WTC11 (cell line): ENCODE data around the gene TIMM21. TPM values are rescaled to one million over a fixed set of nuclear protein-coding genes. Genes with fewer than 3 reads are reported as not detected.

Experiments used
- ATAC-seq: fragments of 200-7000 bp; cut with Tn5 transposase; 2 replicates; pipeline ENCODE4 v1.10.0; 2021; ENCODE audit warnings: mild to moderate bottlenecking, moderate library complexity
- Bru-seq: library from RNA; stranded (reverse); fragments of 400-500 nt; gene quantifications from one replicate; lab custom pipeline; 2021; lab: Mats Ljungman, UMichigan
- CTCF ChIA-PET: fragments of 300-600 bp; sonication (Branson Sonifier 250); formaldehyde crosslinking; loops from one replicate; lab custom pipeline; 2021; ENCODE audit warnings: antibody characterized with exemption; lab: Charles Lee
- POLR2A ChIA-PET: fragments of 350-600 bp; sonication (Branson Sonifier 250); formaldehyde crosslinking; loops from one replicate; lab custom pipeline; 2021; ENCODE audit warnings: antibody characterized with exemption; lab: Charles Lee
- DNase-seq: peaks from one replicate; pipeline ENCODE4 v3.0.0; 2021; ENCODE audit warnings: low spot score
- H3K27ac Mint-ChIP-seq: 2 replicates; pipeline ENCODE4 v1.8.0; 2021; ENCODE audit warnings: mixed read lengths
- H3K27me3 Mint-ChIP-seq: 2 replicates; pipeline ENCODE4 v1.8.0; 2021; ENCODE audit warnings: low read depth, mild to moderate bottlenecking, moderate library complexity, mixed read lengths
- H3K36me3 Mint-ChIP-seq: 2 replicates; pipeline ENCODE4 v1.8.0; 2021; ENCODE audit warnings: mixed read lengths
- H3K4me1 Mint-ChIP-seq: 2 replicates; pipeline ENCODE4 v1.8.0; 2022; ENCODE audit warnings: mixed read lengths
- H3K4me3 Mint-ChIP-seq: 2 replicates; pipeline ENCODE4 v1.8.0; 2021; ENCODE audit warnings: mild to moderate bottlenecking, moderate library complexity, mixed read lengths
- H3K9me3 Mint-ChIP-seq: 2 replicates; pipeline ENCODE4 v1.8.0; 2021; ENCODE audit warnings: mixed read lengths
- AR ChIP-seq: fragments of 250-450 bp; sonication (Bioruptor Pico); IDR thresholded peaks from 2 replicates; pipeline ENCODE4 v1.9.0; 2021; ENCODE audit warnings: mild to moderate bottlenecking
- ARID4B ChIP-seq: sonication (generic); formaldehyde crosslinking; IDR thresholded peaks from 2 replicates; pipeline ENCODE4 v1.8.0; 2023; ENCODE audit warnings: missing genetic modification reagents, mild to moderate bottlenecking, borderline replicate concordance
- E2F5 ChIP-seq: sonication (generic); formaldehyde crosslinking; IDR thresholded peaks from 2 replicates; pipeline ENCODE4 v1.8.1; 2022; ENCODE audit warnings: mild to moderate bottlenecking, moderate library complexity, missing genetic modification reagents
- ERG ChIP-seq: fragments of 250-450 bp; sonication (Bioruptor Pico); IDR thresholded peaks from 2 replicates; pipeline ENCODE4 v1.8.0; 2021; ENCODE audit warnings: mild to moderate bottlenecking
- ESRRA ChIP-seq: sonication (generic); formaldehyde crosslinking; IDR thresholded peaks from 2 replicates; pipeline ENCODE4 v1.8.1; 2022; ENCODE audit warnings: mild to moderate bottlenecking, missing genetic modification reagents, borderline replicate concordance
- ETV6 ChIP-seq: sonication (generic); formaldehyde crosslinking; IDR thresholded peaks from 2 replicates; pipeline ENCODE4 v1.8.1; 2022; ENCODE audit warnings: mild to moderate bottlenecking, missing genetic modification reagents
- GABPB1 ChIP-seq: sonication (generic); formaldehyde crosslinking; IDR thresholded peaks from 2 replicates; pipeline ENCODE4 v1.8.1; 2023; ENCODE audit warnings: mild to moderate bottlenecking, missing genetic modification reagents
- JUN ChIP-seq: sonication (generic); formaldehyde crosslinking; IDR thresholded peaks from 2 replicates; pipeline ENCODE4 v1.8.0; 2023; ENCODE audit warnings: mild to moderate bottlenecking, missing genetic modification reagents
- MLX ChIP-seq: sonication (generic); formaldehyde crosslinking; IDR thresholded peaks from 2 replicates; pipeline ENCODE4 v1.8.1; 2023; ENCODE audit warnings: mild to moderate bottlenecking, missing genetic modification reagents, moderate library complexity
- MXD4 ChIP-seq: fragments of 250-450 bp; sonication (Bioruptor Pico); IDR thresholded peaks from 2 replicates; pipeline ENCODE4 v1.8.0; 2021; ENCODE audit warnings: mild to moderate bottlenecking, moderate library complexity, borderline replicate concordance
- NR1H2 ChIP-seq: sonication (generic); formaldehyde crosslinking; IDR thresholded peaks from 2 replicates; pipeline ENCODE4 v1.9.0; 2021; ENCODE audit warnings: mild to moderate bottlenecking, moderate library complexity, missing genetic modification reagents
- NR3C1 ChIP-seq: sonication (generic); formaldehyde crosslinking; conservative IDR thresholded peaks from 2 replicates; pipeline ENCODE4 v1.8.1; 2023; ENCODE audit warnings: low read depth, mild to moderate bottlenecking, missing genetic modification reagents
- OVOL2 ChIP-seq: fragments of 250-450 bp; sonication (Bioruptor Pico); IDR thresholded peaks from 2 replicates; pipeline ENCODE4 v1.9.0; 2021; ENCODE audit warnings: mild to moderate bottlenecking, borderline replicate concordance
- SMAD3 ChIP-seq: sonication (generic); formaldehyde crosslinking; IDR thresholded peaks from 2 replicates; pipeline ENCODE4 v1.8.0; 2022; ENCODE audit warnings: missing genetic modification reagents, mild to moderate bottlenecking, borderline replicate concordance
- SMAD4 ChIP-seq: sonication (generic); formaldehyde crosslinking; IDR thresholded peaks from 2 replicates; pipeline ENCODE4 v1.8.0; 2022; ENCODE audit warnings: mild to moderate bottlenecking, missing genetic modification reagents
- TP53 ChIP-seq: sonication (generic); formaldehyde crosslinking; IDR thresholded peaks from 2 replicates; pipeline ENCODE4 v1.8.1; 2023; ENCODE audit warnings: mild to moderate bottlenecking, missing genetic modification reagents
- USF2 ChIP-seq: sonication (generic); formaldehyde crosslinking; IDR thresholded peaks from 2 replicates; pipeline ENCODE4 v1.8.1; 2023; ENCODE audit warnings: mild to moderate bottlenecking, missing genetic modification reagents, moderate library complexity
- ZNF121 ChIP-seq: sonication (generic); formaldehyde crosslinking; IDR thresholded peaks from 2 replicates; pipeline ENCODE4 v1.8.0; 2023; ENCODE audit warnings: missing genetic modification reagents
- ZNF281 ChIP-seq: sonication (generic); formaldehyde crosslinking; IDR thresholded peaks from 2 replicates; pipeline ENCODE4 v1.8.0; 2023; ENCODE audit warnings: mild to moderate bottlenecking, missing genetic modification reagents
- ZNF317 ChIP-seq: sonication (generic); formaldehyde crosslinking; IDR thresholded peaks from 2 replicates; pipeline ENCODE4 v1.8.1; 2023; ENCODE audit warnings: low read depth, mild to moderate bottlenecking, moderate library complexity, missing genetic modification reagents, borderline replicate concordance
- ZNF423 ChIP-seq: fragments of 250-450 bp; sonication (Bioruptor Pico); IDR thresholded peaks from 2 replicates; pipeline ENCODE4 v2.1.2; 2022; ENCODE audit warnings: mild to moderate bottlenecking, moderate library complexity
- long read RNA-seq, 3 experiments: library from RNA in 1 of 3; library from capped mRNA in 1 of 3; library from polyadenylated mRNA in 1 of 3; unstranded in 2 of 3; stranded (forward) in 1 of 3; transcript quantifications; one replicate each; pipeline ENCODE4 v2.0.0, GENCODE V29; 2021
- total RNA-seq: library from RNA; stranded (reverse); gene quantifications from 3 replicates; pipeline ENCODE4 v1.2.3, GENCODE V29; 2021

Gene TIMM21
- total RNA-seq: 43.7 to 47.7 TPM (median 45.4 TPM) in 3 replicates
- percentile 92 among the genes with signal in this experiment for Bru-seq, nascent RNA
- long read RNA-seq, experiment 1, transcript TIMM21-201 (6 exons, 3,095 nt): major isoform, 123 of 137 reads
- long read RNA-seq, experiment 1, partial matches to known transcripts: 2 of 137 reads
- long read RNA-seq, experiment 1, other reads (novel, unspliced or antisense): 12 of 137 reads
- long read RNA-seq, experiment 2, transcript TIMM21-201 (6 exons, 3,095 nt): major isoform, 46 of 63 reads
- long read RNA-seq, experiment 2, partial matches to known transcripts: 4 of 63 reads
- long read RNA-seq, experiment 2, other reads (novel, unspliced or antisense): 12 of 63 reads
- long read RNA-seq, experiment 3, transcript TIMM21-201 (6 exons, 3,095 nt): major isoform, 306 of 348 reads
- long read RNA-seq, experiment 3, partial matches to known transcripts: 18 of 348 reads
- long read RNA-seq, experiment 3, other reads (novel, unspliced or antisense): 24 of 348 reads

GRCh38 chr18:74147779-74148542 is at the start of gene TIMM21, which contains the start of gene FBXO15:
TIMM21 (plus strand) TSS chr18:74148523; CDS start chr18:74148809, 286 bp downstream.
FBXO15 (minus strand) TSS chr18:74147834; CDS start chr18:74147785, 49 bp downstream.
- CTCF ChIA-PET: no interaction called here
- peak; percentile 92 for DNase-seq
- POLR2A ChIA-PET: no interaction called here
- Mint-ChIP-seq H3K9me3 (no peaks in the 10 kb centered on the region), H3K27ac (peak within 1 kb of the TSS; percentile 97), H3K36me3 (peaks cover 3% of the 10 kb centered on the region), H3K4me1 (peaks cover 26% of the 10 kb centered on the region), H3K27me3 (peaks cover 16% of the 10 kb centered on the region), H3K4me3 (peak within 1 kb of the TSS; percentile 98)
- peak; percentile 95 for ATAC-seq
- TF ChIP-seq ZNF423: peak; percentile 20; the same call in 1 of the 2 replicates
- no peak for TF ChIP-seq JUN (CRISPR knock-in tag)
- TF ChIP-seq ZNF121 (CRISPR knock-in tag): no peak
- 0 out of 2 replicates have a peak, but pooled peaks have one; percentile 15 for TF ChIP-seq E2F5
- TF ChIP-seq ZNF317 (CRISPR knock-in tag): no peak
- TF ChIP-seq ERG (CRISPR knock-in tag): no peak
- no peak for TF ChIP-seq TP53 (CRISPR knock-in tag)
- no peak for TF ChIP-seq SMAD3 (CRISPR knock-in tag)
- TF ChIP-seq MXD4 (CRISPR knock-in tag): no peak
- TF ChIP-seq NR1H2: no peak
- TF ChIP-seq ESRRA (CRISPR knock-in tag): no peak; the same call in 1 of the 2 replicates
- TF ChIP-seq OVOL2: no peak
- peak; percentile 45; the same call in 1 of the 2 replicates for TF ChIP-seq ARID4B
- TF ChIP-seq AR (CRISPR knock-in tag): no peak
- TF ChIP-seq GABPB1 (CRISPR knock-in tag): peak; percentile 12; the same call in 1 of the 2 replicates
- TF ChIP-seq ZNF281: no peak; the same call in 1 of the 2 replicates
- TF ChIP-seq ETV6: peak; percentile 85
- TF ChIP-seq NR3C1 (CRISPR knock-in tag): no peak
- no peak for TF ChIP-seq MLX
- no peak for TF ChIP-seq USF2
- no peak for TF ChIP-seq SMAD4 (CRISPR knock-in tag)
